ENCODE data around the gene ACP1.
A peak's percentile ranks its signal among the peaks of the same experiment; 100 is the strongest.

The ACP1 gene

GRCh38 chr2:282371-283263, 17.9 kb downstream of the ACP1 start:
- DNase-seq, result no peak

GRCh38 chr2:283996-284794, 19.4 kb downstream of the ACP1 start:
- no peak for DNase-seq

- no peak for DNase-seq
These were observed 20.2 kb downstream of the ACP1 start for GRCh38 chr2:284896-285492.

- DNase-seq, result no peak
These were observed 20.8 kb downstream of the ACP1 start for GRCh38 chr2:285531-285930.

GRCh38 chr2:286035-286434, 21.3 kb downstream of the ACP1 start:
- DNase-seq, result no peak

- no peak for DNase-seq
These were observed 22.1 kb downstream of the ACP1 start for GRCh38 chr2:286774-287392.

GRCh38 chr2:287471-287885, 22.7 kb downstream of the ACP1 start:
- no peak for DNase-seq

- no peak for DNase-seq
These were observed 23.4 kb downstream of the ACP1 start, which contains the start of gene ALKAL2 for GRCh38 chr2:287911-288757. TSS of gene ALKAL2 (minus strand) at chr2:288091. CDS start at chr2:287835, 256 bp downstream.

- no peak for DNase-seq
These were observed 24.1 kb downstream of the ACP1 start for GRCh38 chr2:288758-289361.

- DNase-seq, result no peak
These were observed 24.8 kb downstream of the ACP1 start for GRCh38 chr2:289362-290089.

GRCh38 chr2:290090-290722, 25.5 kb downstream of the ACP1 start:
- peak in 2 of 5 donors; percentile 41 to 53 for DNase-seq

GRCh38 chr2:295090-295489, 30.3 kb downstream of the ACP1 start:
- DNase-seq, result no peak

GRCh38 chr2:296354-296753, 31.6 kb downstream of the ACP1 start:
- DNase-seq, result no peak

- DNase-seq, result no peak
These were observed 40.6 kb downstream of the ACP1 start for GRCh38 chr2:305366-305765.

GRCh38 chr2:309148-309953, 44.6 kb downstream of the ACP1 start:
- DNase-seq, result no peak

GRCh38 chr2:309954-310510, 45.3 kb downstream of the ACP1 start:
- no peak for DNase-seq

- DNase-seq, result no peak
These were observed 46.2 kb downstream of the ACP1 start for GRCh38 chr2:310994-311393.

GRCh38 chr2:313991-314390, 49.2 kb downstream of the ACP1 start:
- no peak for DNase-seq
